Head of caudate nucleus (tissue), 42 donors: ENCODE results near the gene PLEKHA5.
"Not testable (repeated sequence)": the region's sequence is repeated elsewhere in the genome, so short reads cannot be mapped to it uniquely, and the experiment has no call there.

ENCODE experiments used
- DNase-seq, 42 donors: peaks; one replicate each; pipeline versions ENCODE4 v3.0.0 to v3.0.0-alpha.2; 2020 to 2021; ENCODE audit warnings: mixed read lengths in 7 of 42
- intact Hi-C: fragments of 100-400 bp; cut with DNase I; formaldehyde crosslinking; loops from one replicate; pipeline ENCODE4 v1.15.0; 2022

The PLEKHA5 gene

DNA sequence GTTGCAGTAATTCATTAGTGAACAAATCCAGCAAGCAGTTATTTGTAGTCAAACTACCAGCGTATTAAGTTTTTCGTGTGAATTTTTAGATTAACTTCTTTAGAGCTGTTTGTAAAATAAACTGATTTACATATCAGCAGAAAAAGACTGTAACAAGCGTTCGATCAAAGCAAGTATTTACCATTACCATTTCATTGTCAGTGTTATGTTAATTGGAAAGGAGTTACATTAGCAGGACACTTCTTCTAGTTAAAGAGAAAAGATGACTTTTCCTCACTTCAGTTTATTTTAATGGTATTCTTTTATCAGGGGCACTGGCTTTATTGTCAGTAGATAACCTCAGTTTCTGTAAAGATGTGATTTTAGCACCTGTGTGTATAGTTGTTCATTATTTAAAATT lies 158.6 kb downstream of the PLEKHA5 start:
- intact Hi-C loops, result loop anchor here (5.0 to 10.0 kb wide), 2 partner anchors 106 to 853 kb away; no protein-coding TSS in a partner anchor
- DNase-seq, result no peak

DNA sequence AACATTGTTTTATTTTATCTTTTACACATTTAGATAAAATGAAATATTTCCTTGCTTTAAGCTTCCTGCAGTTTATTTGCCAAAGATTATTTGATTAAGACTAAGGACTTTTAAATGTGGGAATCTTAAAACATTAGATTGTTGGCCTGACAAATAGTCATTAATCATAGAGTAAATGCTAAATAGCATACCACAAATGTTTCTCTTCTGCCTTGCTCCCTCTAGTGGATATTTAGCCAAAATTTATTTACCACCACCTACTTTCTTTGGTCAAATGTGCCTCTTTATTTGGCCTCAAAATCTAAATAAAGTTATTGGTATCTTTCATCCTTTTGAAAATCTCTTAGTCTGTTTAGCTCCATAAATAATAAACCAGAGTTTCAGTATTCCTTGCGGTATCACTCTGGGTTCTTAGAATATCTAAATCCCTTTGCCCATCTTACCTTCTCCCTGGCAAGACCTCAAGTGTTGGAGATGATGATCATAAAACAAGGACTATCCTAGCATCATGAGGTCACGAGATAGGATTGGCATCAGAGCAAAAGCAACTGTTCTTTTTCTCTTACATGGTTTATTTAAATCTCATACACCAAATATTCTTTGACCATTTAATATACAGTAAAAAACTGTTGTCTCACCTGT lies 159.2 kb downstream of the PLEKHA5 start:
- no peak for DNase-seq
- intact Hi-C loops, result loop anchor here (5.0 to 10.0 kb wide), 2 partner anchors 106 to 854 kb away; no protein-coding TSS in a partner anchor

DNA sequence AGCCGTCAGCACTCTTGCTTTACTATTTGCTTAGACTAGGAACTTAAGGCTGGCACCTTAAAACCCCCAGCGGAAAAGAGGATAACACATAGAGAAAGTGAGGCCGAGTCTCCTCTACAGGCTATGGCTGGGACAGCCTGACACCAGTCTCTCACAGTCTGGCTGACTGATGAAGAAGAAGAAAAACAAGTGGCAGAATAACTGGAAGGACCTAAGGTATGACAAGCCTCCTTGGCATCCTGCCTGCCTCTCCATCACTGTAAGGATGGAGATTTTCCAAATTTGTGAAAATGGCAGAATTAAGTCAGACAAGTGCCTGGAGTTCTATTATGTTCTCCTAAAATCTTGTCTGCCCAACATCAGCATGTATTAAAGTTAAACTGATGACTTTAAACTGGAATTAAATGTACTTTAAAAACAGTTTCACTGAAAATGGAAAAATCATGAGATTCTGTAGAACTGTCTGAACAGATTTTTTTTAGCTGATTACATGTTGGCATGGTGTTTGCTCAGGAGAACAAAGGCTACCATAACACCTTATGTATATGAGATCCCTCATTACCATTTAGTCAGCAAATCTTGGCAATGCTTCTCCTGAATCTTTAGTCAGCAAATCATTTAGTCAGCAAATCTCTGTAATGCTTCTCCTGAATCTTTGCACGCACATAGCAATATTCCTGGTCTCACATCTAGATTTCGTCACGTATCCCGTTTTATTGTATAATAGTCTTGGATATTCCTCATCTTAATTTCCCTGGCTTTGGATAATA lies 169.5 kb downstream of the PLEKHA5 start:
- DNase-seq, result no peak
- intact Hi-C loops, result no loop called here

DNA sequence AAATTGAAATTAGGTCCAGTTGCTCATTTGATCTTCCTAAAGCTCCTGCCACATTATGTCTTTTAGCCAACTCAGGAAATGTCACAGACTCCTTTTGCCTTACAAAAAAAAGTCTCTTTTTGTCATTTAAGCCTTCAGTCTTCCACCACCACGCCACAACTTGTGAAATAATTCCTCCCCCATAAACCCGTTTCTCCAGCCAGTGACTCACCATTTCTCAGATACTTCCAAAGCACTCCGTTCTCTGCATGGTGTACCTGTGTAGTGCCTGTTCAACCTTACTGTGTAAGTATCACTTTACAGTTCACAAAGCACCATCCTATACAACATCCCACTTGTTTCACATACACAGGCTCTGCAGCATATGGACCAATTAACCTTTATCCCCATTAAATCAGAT lies 170.2 kb downstream of the PLEKHA5 start:
- intact Hi-C loops, result no loop called here
- peak in 19 of 42 donors; percentile 19 to 68 (median 37) for DNase-seq

DNA sequence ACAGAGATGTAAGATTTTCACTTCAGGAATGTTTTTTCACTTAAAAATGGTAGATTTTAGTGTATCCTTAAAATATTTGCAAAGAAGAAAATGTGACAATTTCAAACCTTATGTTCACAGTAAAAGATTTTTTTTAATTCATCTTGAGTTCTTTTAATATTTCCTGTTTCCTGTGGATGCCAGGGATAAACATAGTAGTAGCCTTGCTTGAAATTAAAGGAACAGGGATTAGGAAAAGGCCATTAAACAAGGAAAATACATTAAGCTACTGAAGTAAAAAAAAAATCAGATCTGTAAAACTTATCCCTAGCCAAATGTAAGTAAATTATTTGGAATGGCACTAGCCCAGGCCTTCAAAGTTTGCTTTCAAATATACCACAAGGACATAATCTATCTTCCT lies 171.7 kb downstream of the PLEKHA5 start:
- intact Hi-C loops, result no loop called here
- DNase-seq, result no peak

DNA sequence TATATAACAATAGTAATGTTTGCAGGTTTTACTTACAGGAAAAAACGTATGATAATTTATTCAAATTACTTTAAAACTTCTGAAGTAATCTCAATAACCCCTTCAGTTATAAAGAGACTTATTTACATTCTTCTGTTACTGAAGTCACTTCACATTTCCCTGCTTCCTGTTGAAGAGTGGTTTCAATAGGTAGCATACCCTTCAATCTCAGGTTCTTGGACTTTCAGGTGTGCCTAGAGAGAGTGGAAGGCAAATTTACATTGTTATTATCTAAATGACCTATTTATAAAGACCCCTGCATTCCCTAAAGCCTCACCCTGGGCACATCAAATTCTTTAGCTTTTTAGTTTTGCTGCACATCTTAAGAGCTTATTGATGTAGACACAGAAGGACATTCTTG lies 172.2 kb downstream of the PLEKHA5 start:
- DNase-seq, result no peak

DNA sequence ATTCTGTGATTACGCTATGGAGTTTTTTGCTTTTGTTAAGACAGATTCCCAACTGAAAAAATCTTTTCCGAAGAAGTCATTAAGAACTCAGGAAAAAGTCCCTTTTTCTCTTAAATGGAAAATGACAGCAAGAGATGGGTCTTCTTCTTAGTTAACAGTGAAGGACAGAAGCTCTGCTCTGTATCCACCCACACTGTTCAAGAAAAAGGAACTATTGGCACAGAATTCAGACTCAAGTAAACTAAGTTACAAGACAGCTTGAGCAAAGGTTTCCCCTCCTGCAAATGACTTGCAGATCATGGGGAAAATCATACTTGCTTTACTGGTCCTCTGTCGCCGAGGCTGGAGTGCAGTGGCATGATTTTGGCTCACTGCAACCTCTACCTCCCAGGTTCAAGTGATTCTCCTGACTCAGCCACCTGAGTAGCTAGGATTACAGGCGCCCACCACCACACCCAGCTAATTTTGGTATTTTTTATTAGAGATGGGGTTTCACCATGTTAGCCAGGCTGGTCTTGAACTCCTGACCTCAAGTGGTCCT lies 172.6 kb downstream of the PLEKHA5 start:
- intact Hi-C loops, result no loop called here

More for the DNA sequence above, 172.2 kb downstream of the PLEKHA5 start:
- intact Hi-C loops, result no loop called here

DNA sequence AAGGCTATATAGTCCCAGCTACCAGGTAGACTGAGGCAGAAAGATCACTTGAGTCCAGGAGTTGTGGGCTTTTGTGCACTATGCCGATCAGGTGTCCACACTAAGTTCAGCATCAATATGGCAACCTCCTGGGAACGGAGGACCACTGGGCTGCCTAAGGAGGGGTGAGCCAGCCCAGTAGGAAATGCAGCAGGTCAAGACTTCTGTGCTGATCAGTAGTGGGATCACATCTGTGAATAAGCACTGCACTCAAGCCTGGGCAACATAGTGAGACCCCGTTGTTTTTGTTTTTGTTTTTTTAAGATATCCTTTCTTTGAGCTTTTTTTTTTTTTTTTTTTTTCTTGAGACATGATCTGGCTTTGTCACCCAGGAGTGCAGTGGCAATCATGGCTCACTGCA lies 174.0 kb downstream of the PLEKHA5 start:
- intact Hi-C loops, result no loop called here
- no peak for DNase-seq

More for the DNA sequence above, 172.6 kb downstream of the PLEKHA5 start:
- no peak for DNase-seq

DNA sequence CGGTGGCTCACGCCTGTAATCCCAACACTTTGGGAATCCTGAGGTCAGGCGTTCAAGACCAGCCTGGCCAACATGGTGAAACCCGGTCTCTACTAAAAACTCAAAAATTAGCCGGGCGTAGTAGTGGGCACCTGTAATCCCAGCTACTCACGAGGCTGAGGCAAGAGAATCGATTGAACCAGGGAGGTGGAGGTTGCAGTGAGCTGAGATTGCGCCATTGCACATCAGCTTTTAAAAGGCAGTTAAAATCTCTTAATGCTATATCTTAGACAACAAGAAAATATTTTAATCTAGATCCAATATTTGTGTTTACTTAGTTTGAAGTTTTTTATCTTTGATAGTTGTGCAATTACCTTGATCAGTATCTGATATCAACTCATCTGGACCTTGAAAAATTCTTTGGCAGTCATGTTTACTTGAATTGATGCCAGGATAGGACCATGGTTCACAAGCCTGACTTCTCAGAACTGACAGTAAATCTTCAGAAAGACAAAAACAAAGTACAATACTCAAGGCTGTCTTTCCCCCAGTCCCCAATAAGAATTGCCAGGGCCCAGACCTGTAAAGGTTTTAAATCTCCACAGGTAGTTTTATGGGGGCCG lies 174.7 kb downstream of the PLEKHA5 start:
- DNase-seq, result no peak
- intact Hi-C loops, result no loop called here

DNA sequence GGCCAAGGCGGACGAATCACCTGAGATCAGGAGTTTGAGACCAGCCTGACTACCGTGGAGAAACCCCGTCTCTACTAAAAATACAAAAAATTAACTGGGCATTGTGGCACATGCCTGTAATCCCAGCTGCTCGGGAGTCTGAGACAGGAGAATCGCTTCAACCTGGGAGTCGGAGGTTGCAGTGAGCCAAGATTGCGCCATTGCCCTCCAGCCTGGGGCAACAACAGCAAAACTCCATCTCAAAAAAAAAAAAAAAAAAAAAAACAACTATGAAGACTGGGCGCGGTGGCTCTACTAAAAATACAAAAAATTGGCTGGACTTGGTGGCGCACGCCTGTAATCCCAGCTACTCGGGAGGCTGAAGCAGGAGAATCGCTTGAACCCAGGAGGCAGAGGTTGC lies 176.1 kb downstream of the PLEKHA5 start:
- DNase-seq, intact Hi-C loops: not testable (repeated sequence)

DNA sequence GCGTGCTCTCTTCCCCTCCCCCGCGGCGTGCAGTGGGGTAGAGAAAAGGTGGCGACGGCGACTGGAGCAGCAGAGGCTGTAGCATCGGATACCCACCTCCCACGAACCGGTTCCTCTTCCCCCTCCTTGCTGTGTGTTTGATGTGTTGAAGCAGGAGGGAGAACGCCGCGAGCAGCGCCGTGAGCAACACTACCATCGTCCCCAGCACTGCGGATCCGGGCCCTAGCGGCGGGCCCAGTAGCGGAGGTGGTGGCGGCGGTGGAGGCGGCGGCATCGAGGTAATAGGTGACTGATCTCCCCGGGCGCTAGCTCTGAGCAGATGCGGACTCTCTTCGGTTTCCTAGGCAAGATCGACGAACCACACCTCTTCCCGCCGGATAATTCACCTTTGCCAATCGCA lies 176.8 kb downstream of the PLEKHA5 start:
- no peak for DNase-seq
- intact Hi-C loops, result no loop called here

DNA sequence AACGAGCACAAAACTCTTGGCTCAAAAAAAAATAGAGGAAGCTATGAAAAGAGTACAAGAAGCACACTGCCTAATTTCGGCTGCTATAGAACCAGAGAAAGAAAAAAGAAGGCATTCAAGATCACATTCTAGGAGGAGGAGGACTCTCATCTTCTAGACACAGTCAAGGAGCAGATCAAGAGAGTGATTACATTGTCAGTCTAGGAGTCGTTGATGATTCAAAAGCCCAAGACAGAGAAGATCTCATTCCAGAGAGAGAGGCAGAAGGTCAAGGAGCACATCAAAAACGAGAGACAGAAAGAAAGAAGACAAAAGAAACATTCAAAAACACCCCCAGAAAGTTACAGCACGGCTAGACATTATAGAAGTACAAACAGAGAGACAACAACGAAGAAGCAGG lies 177.9 kb downstream of the PLEKHA5 start:
- intact Hi-C loops, result no loop called here

DNA sequence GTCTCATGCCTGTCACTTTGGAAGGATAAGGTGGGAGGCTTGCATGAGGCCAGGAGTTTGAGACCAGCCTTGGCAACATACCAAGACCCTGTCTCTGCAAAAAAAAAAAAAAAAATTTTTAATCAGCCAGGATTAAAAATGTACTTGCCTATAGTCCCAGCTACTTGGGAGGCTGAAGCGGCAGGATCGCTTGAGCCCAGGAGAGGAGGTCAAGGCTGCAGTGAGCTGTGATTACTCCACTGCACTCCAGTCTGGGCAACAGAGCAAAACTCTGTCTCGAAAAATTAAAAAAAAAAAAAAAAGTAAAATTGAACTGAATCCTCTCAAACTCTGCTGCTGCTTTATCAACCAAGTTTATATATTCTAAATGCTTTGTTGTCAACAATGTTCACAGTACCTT lies 181.6 kb downstream of the PLEKHA5 start:
- intact Hi-C loops, result no loop called here
- DNase-seq, result no peak

More for the DNA sequence above, 177.9 kb downstream of the PLEKHA5 start:
- no peak for DNase-seq

DNA sequence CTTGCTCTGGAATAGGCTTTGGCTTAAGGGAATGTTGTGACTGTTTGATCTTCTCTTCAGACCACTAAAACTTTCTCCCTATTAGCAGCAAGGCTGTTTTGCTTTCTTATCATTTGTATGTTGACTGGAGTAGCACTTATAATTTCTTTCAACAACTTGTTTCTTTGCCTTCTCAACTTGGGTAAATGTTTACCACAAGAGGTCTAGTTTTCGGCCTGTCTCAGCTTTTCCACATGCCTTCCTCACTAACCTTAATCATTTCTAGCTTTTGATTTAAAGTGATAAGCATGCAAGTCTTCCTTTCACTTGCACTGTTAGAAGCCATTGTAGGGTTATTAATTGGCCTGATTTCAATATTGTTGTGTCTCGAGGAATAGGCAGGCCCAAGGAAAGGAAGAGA lies 183.1 kb downstream of the PLEKHA5 start:
- DNase-seq, result no peak
- intact Hi-C loops, result no loop called here

DNA sequence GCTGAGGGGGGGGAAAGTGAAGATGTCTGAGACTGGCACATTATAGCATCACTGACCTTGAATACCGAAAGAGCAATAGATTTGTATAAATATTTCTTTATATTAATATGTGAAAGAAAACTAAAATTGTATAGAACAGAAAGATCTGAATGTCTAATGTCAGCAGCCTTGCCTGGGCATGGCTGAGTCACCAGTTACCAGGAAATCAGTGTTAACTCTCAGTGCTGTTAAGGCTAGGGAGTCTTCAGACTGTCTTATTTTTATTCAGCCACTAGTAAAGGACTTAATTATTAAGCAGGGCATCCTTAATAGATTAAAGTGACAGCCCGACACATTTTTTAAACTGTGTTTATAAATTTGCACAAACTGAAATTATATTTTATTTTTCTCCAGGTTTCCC lies 186.9 kb downstream of the PLEKHA5 start:
- intact Hi-C loops, result no loop called here
- peak in 5 of 42 donors; percentile 17 to 60 (median 28) for DNase-seq

DNA sequence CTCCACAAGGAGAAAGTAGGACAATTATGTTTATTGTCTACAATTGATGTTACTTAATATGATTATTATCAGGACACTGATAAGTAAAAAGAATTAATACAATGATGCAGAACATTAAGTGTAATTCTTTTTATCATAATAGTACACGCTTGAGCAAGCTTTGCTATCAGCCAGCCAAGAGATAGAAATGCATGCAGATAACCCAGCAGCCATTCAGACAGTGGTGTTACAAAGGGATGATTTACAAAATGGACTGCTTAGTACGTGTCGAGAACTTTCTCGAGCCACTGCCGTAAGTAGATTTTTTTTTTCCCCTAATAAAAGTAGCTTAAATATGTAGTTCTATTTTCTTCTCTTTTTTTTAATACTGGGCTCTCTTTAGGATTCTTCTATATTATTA lies 192.8 kb downstream of the PLEKHA5 start:
- DNase-seq, result no peak
- intact Hi-C loops, result no loop called here

DNA sequence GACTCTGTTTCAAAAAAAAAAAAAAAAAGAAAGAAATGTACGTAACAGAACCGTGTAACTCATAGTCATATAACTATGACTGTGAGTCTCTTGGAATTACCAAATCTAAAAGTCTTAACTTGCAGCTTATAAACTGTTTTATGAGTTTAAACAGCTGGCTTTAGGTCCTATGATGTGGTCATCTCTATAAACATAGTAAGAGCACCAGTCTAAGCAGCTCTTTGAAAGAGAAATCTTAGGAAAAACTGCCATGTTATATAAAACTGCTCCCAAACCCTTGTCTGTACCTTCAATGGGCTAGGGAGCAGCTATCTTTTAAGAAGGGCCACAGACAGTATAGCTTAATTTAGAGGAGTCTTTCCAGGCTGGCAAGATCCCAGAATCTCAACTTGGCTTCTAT lies 194.3 kb downstream of the PLEKHA5 start:
- intact Hi-C loops, result no loop called here
- DNase-seq, result no peak

DNA sequence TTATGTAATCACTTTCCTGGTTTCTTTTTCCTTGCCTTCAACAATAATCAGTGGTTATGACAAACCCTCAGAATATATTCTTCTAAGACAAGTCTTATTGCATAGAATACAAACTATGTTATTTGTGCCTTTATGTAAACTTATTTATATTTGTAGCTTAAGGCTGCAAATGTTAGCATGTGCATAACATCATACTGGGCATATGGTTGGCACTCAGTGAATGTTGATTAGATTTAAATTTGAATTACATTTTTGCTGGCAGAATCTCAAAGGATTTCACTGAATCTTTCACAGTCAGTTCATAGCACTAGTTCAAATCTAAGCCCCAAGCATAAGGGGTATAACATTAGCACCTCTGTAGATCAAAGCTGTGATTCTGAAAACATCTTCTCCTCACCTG lies 196.6 kb downstream of the PLEKHA5 start:
- intact Hi-C loops, result no loop called here

DNA sequence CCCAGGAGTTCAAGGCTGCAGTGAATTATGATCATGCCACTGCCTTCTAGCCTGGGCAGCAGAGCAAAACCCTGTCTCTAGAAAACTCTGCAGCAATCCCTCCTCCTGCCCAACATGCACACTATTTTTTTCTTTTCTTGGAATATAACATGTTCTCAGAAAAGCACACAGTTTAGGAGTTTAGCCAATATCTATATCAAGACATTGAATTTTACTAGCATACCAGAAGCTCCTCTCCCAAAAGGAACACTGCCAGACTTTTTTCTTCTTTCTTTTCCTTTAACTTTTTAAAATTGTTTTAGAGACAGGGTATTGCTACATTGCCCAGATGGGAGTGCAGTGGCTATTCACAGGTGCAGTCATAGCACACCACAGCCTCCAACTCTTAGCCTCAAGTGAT lies 202.7 kb downstream of the PLEKHA5 start:
- no peak for DNase-seq
- intact Hi-C loops, result no loop called here

More for the DNA sequence above, 196.6 kb downstream of the PLEKHA5 start:
- DNase-seq, result no peak

DNA sequence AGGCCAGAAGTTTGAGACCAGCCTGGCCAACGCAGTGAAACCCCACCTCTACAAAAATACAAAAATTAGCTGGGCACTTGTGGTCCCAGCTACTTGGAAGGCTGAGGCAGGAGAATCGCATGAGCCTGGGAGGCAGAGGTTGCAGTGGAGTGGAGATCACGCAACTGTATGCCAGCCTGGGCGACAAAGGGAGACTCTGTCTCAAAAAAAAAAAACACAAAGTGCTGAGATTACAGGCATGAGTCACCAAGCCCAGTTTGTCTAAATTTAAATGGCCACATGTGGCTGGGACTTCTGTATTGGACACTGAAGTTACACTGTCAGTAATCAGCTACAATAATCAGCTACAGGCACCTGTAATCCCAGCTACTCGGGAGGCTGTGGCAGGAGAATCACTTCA lies 208.9 kb downstream of the PLEKHA5 start:
- intact Hi-C loops, result no loop called here
- DNase-seq, result no peak
